CD4-positive, alpha-beta memory T cell (primary cell): ENCODE results near the gene EFNA5. TPM values are rescaled to one million over a fixed set of nuclear protein-coding genes. Genes with fewer than 3 reads are reported as not detected.

Experiments used
- CTCF ChIA-PET: fragments of 350-600 bp; sonication (Branson Sonifier 250); formaldehyde crosslinking; loops from one replicate; lab custom pipeline; 2021; ENCODE audit warnings: inconsistent platforms; ENCODE audit not compliant: partially characterized antibody; lab: Charles Lee
- POLR2A ChIA-PET: fragments of 350-600 bp; sonication (Branson Sonifier 250); formaldehyde crosslinking; loops from one replicate; lab custom pipeline; 2021; ENCODE audit not compliant: partially characterized antibody; lab: Charles Lee
- DNase-seq, 5 donors: peaks; one replicate each; pipeline versions ENCODE4 v3.0.0 to v3.0.0-alpha.2; 2020 to 2022; ENCODE audit warnings: mixed read lengths in 1 of 5
- H3K27ac ChIP-seq: one replicate; pipeline ENCODE4 v1.7.0; 2013; ENCODE audit warnings: low read depth, low read length
- H3K27me3 ChIP-seq: 2 replicates; pipeline ENCODE4 v1.7.0; 2013; ENCODE audit warnings: mild to moderate bottlenecking, low read length, moderate library complexity; ENCODE audit not compliant: insufficient read depth
- H3K36me3 ChIP-seq: 2 replicates; pipeline ENCODE4 v1.7.0; 2013; ENCODE audit warnings: mild to moderate bottlenecking, low read length, moderate library complexity; ENCODE audit not compliant: insufficient read depth
- H3K4me1 ChIP-seq: 2 replicates; pipeline ENCODE4 v1.7.0; 2013; ENCODE audit warnings: mild to moderate bottlenecking, low read length, moderate library complexity; ENCODE audit not compliant: insufficient read depth
- H3K4me3 ChIP-seq, 2 donors: one replicate each; pipeline ENCODE4 v1.7.0; 2013; ENCODE audit warnings: low read length in 2 of 2, mild to moderate bottlenecking in 1 of 2
- H3K9me3 ChIP-seq, 2 donors: one replicate each; pipeline ENCODE4 v1.7.0; 2013; ENCODE audit warnings: low read length in 2 of 2, control low read depth in 1 of 2; ENCODE audit not compliant: control insufficient read depth in 1 of 2
- H3K27ac Mint-ChIP-seq, 7 donors: one replicate each; pipeline ENCODE4 v1.8.0; 2020 to 2021; ENCODE audit warnings: mixed read lengths in 7 of 7, mild to moderate bottlenecking in 6 of 7, inconsistent platforms in 3 of 7, moderate library complexity in 3 of 7
- H3K27me3 Mint-ChIP-seq, 2 donors: one replicate each; pipeline ENCODE4 v1.8.0; 2020 to 2021; ENCODE audit warnings: mixed read lengths in 2 of 2
- H3K36me3 Mint-ChIP-seq, 2 donors: one replicate each; pipeline ENCODE4 v1.8.0; 2020 to 2021; ENCODE audit warnings: mixed read lengths in 2 of 2, inconsistent platforms in 1 of 2, mild to moderate bottlenecking in 1 of 2
- H3K4me1 Mint-ChIP-seq, 4 donors: one replicate each; pipeline ENCODE4 v1.8.0; 2020 to 2021; ENCODE audit warnings: mixed read lengths in 4 of 4, mild to moderate bottlenecking in 1 of 4
- H3K4me3 Mint-ChIP-seq, 8 donors: one replicate each; pipeline ENCODE4 v1.8.0; 2020 to 2021; ENCODE audit warnings: mixed read lengths in 8 of 8, mild to moderate bottlenecking in 7 of 8, moderate library complexity in 6 of 8, inconsistent platforms in 3 of 8
- H3K9me3 Mint-ChIP-seq, 8 donors: one replicate each; pipeline ENCODE4 v1.8.0; 2020 to 2021; ENCODE audit warnings: mixed read lengths in 8 of 8, mild to moderate bottlenecking in 5 of 8, inconsistent platforms in 3 of 8, moderate library complexity in 1 of 8
- intact Hi-C: fragments of 100-400 bp; cut with micrococcal nuclease; formaldehyde crosslinking; loops from one replicate; pipeline ENCODE4 v1.15.1; 2023
- polyA plus RNA-seq, 2 donors: library from polyadenylated mRNA; unstranded; fragments of 300-500 nt; fragmentation: Illumina TruSeq; gene quantifications; one replicate each; pipeline ENCODE4 v1.2.3, GENCODE V29; 2021
- total RNA-seq, 2 experiments: library from RNA; stranded (reverse); gene quantifications; one replicate each; pipeline ENCODE4 v1.2.3, GENCODE V29; 2021

Gene EFNA5
- total and polyA plus RNA-seq, 4 experiments from 2014 or later, result not detected

DNA sequence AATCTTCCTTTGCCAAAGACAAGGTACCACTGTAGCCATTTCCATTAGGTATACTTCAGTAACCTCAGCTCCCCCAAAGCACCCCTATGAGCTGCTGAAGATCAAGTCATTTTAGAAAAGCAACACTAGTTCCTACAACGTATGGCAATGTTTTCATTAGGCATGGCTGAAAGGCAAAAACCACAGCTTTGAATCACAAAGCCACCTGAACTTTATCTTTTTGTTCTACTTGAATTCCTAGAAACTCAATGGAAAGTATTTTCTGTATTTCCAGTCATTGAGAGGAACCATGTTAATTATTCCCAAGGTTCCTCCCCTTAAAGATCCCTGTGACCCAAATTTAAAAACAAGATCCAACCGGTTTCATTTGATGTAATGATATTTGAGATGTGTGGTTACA is 152.1 kb downstream of the EFNA5 start:
- no peaks in the 10 kb centered on the region for H3K9me3 ChIP-seq
- peaks cover 0 to 1% of the 10 kb centered on the region in 2 donors for H3K27me3 Mint-ChIP-seq
- no peak overlapping the region for H3K27ac ChIP-seq
- no peak overlapping the region for H3K4me3 ChIP-seq
- no peaks in the 10 kb centered on the region for H3K27me3 ChIP-seq
- H3K4me1 Mint-ChIP-seq, result peaks cover 0 to 3% (median 0%) of the 10 kb centered on the region in 4 donors
- DNase-seq, result no peak
- intact Hi-C loops, result no loop called here
- H3K27ac Mint-ChIP-seq, result no peak overlapping the region
- H3K9me3 Mint-ChIP-seq, result peaks cover 0 to 1% (median 0%) of the 10 kb centered on the region in 8 donors
- CTCF ChIA-PET, result no interaction called here
- POLR2A ChIA-PET, result no interaction called here
- no peaks in the 10 kb centered on the region for H3K36me3 ChIP-seq
- no peaks in the 10 kb centered on the region for H3K4me1 ChIP-seq
- H3K4me3 Mint-ChIP-seq, result no peak overlapping the region
- no peaks in the 10 kb centered on the region for H3K36me3 Mint-ChIP-seq

DNA sequence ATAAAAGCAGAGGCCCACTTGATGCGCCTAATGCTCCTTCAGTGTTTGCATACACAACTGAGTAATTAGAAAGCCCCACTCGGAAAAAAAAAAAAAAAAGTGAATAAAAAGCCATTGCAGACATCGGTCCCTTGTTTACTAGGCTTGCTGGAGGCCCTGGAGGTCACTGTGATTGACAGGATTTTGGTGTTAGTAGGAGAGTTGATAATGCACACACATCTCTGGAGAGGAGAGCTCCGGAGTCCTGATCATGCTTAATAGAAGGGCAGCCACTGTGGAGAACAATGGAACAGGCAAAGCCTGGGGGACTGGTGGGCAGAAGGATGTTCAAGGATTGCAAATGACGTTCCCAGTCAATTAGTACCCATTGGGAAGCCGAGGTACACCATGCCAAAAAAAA is 152.5 kb downstream of the EFNA5 start:
- POLR2A ChIA-PET, result no interaction called here
- H3K27me3 ChIP-seq, result no peaks in the 10 kb centered on the region
- Mint-ChIP-seq H3K27me3 (peaks cover 0 to 1% of the 10 kb centered on the region in 2 donors), H3K36me3 (no peaks in the 10 kb centered on the region), H3K4me3 (no peak overlapping the region), H3K4me1 (peaks cover 0 to 3% (median 0%) of the 10 kb centered on the region in 4 donors), H3K27ac (no peak overlapping the region), H3K9me3 (peaks cover 0 to 2% (median 0%) of the 10 kb centered on the region in 8 donors)
- H3K4me1 ChIP-seq, result no peaks in the 10 kb centered on the region
- no peaks in the 10 kb centered on the region for H3K9me3 ChIP-seq
- CTCF ChIA-PET, result no interaction called here
- no peak overlapping the region for H3K4me3 ChIP-seq
- H3K36me3 ChIP-seq, result no peaks in the 10 kb centered on the region
- DNase-seq, result no peak
- no peak overlapping the region for H3K27ac ChIP-seq
- intact Hi-C loops, result no loop called here

DNA sequence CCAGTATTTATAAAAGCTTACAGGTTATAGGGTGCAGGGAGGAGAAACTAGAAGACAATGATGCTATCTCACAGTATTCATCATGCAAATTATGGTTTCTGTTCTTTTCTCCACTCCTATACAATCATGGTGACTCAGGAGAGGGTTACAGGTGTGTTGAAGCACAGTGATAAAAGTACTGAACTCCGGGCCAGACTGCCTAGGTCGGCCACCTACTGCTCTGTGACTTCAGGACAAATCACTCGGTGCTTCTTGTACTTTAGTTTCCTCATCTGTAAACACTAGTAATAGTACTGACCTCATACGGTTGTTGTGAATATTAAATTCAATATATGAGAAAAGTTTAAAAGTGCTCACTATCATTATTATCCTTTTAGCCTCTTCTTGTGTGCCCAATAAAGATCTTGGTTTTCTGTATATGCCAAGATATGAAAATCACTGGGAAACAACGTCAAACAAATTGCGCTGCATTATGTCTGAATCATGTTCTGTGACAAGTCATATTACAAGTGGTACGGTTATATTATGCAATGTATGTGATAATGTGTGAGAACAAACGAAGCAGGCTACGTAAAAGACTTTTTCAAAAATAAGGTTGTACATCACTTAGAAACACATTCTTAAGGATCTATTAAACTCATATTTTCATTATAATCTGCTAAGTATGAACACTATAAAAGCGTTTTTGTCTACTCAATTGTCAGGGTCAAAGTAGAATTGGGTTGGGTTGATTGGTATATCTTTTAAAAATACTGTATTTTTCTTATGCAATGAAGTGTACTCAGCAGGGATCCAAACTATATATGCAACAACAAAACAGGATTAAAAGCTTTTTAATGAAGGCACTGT is 153.3 kb downstream of the EFNA5 start:
- H3K27ac ChIP-seq, result no peak overlapping the region
- ChIA-PET CTCF (no interaction called here), POLR2A (no interaction called here)
- H3K9me3 ChIP-seq, result no peaks in the 10 kb centered on the region
- intact Hi-C loops, result no loop called here
- H3K27me3 ChIP-seq, result no peaks in the 10 kb centered on the region
- H3K36me3 ChIP-seq, result no peaks in the 10 kb centered on the region
- DNase-seq, result no peak
- peaks cover 0 to 1% of the 10 kb centered on the region in 2 donors for H3K27me3 Mint-ChIP-seq
- H3K4me3 ChIP-seq, result no peak overlapping the region
- H3K4me1 ChIP-seq, result no peaks in the 10 kb centered on the region
- no peak overlapping the region for H3K27ac Mint-ChIP-seq
- H3K4me3 Mint-ChIP-seq, result no peak overlapping the region
- peaks cover 0 to 3% (median 0%) of the 10 kb centered on the region in 4 donors for H3K4me1 Mint-ChIP-seq
- no peaks in the 10 kb centered on the region for H3K36me3 Mint-ChIP-seq
- peaks cover 0 to 2% (median 0%) of the 10 kb centered on the region in 8 donors for H3K9me3 Mint-ChIP-seq

DNA sequence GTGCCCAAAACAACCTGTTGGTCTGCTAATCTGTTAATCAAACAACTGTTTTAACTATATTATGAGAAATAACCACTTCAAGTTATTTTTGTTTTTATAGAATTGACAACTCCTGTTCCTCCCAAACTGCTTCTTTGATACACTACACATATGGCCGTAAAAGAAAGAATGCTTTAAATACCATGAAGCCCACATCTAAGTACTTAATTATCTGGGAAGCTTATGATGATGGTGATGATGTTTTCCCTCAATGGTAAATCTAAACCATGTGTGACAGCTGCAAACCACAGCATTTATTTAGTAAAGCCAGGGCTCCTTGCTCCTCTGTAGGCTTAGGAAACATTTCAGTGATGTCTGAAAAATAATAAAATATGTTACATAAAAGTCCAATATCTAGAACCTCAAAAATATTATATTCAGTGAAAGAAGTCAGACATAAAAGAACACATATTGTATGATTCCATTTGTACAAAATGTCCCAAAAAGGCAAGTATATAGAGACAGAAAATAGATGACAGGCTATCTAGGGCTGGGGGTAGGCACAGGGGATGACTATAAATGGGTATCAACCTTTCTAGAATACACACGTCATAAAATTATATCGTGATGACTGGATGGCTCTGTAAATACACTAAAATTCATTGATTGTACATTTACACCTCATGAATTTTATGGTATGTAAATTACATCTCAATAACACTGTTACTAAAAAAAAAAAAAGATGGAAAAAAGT is 154.1 kb downstream of the EFNA5 start:
- Histone ChIP-seq H3K9me3 (no peaks in the 10 kb centered on the region), H3K27ac (no peak overlapping the region), H3K36me3 (no peaks in the 10 kb centered on the region), H3K4me1 (no peaks in the 10 kb centered on the region), H3K27me3 (no peaks in the 10 kb centered on the region), H3K4me3 (no peak overlapping the region)
- H3K36me3 Mint-ChIP-seq, result no peaks in the 10 kb centered on the region
- peaks cover 0 to 2% (median 0%) of the 10 kb centered on the region in 8 donors for H3K9me3 Mint-ChIP-seq
- intact Hi-C loops, result no loop called here
- H3K4me1 Mint-ChIP-seq, result peaks cover 0 to 3% (median 0%) of the 10 kb centered on the region in 4 donors
- H3K27me3 Mint-ChIP-seq, result no peaks in the 10 kb centered on the region
- POLR2A ChIA-PET, result no interaction called here
- DNase-seq, result no peak
- CTCF ChIA-PET, result no interaction called here
- no peak overlapping the region for H3K27ac Mint-ChIP-seq
- H3K4me3 Mint-ChIP-seq, result no peak overlapping the region

DNA sequence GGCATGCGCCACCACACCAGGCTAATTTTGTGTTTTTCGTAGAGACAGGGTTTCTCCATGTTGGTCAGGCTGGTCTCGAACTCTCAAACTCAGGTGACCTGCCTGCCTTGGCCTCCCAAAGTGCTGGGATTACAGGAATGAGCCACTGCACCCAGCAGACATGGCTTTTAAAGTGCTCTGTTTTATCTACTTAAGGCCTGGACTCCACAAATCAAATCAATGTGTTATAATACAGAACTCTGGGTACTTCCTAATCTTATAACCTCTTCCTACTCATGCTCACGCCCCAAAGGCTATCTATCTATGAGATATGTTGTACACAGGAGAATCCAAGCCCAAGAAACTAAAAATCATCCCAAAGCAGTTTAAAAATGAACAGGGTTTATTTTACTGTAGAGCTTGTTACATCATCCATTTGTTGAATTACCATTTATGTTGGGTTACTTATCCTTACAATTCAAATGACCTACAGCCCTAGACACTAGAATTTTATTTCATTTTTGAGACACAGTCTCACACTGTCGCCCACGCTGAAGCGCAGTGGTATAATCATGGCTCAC is 155.1 kb downstream of the EFNA5 start:
- Mint-ChIP-seq H3K4me3 (no peak overlapping the region), H3K4me1 (peaks cover 0 to 3% (median 0%) of the 10 kb centered on the region in 4 donors), H3K27me3 (no peaks in the 10 kb centered on the region), H3K27ac (no peak overlapping the region), H3K36me3 (no peaks in the 10 kb centered on the region), H3K9me3 (peaks cover 0 to 2% (median 0%) of the 10 kb centered on the region in 8 donors)
- Histone ChIP-seq H3K4me1 (no peaks in the 10 kb centered on the region), H3K27ac (no peak overlapping the region), H3K4me3 (no peak overlapping the region), H3K9me3 (no peaks in the 10 kb centered on the region), H3K27me3 (no peaks in the 10 kb centered on the region), H3K36me3 (no peaks in the 10 kb centered on the region)
- POLR2A ChIA-PET, result no interaction called here
- intact Hi-C loops, result no loop called here
- DNase-seq, result no peak
- CTCF ChIA-PET, result no interaction called here

DNA sequence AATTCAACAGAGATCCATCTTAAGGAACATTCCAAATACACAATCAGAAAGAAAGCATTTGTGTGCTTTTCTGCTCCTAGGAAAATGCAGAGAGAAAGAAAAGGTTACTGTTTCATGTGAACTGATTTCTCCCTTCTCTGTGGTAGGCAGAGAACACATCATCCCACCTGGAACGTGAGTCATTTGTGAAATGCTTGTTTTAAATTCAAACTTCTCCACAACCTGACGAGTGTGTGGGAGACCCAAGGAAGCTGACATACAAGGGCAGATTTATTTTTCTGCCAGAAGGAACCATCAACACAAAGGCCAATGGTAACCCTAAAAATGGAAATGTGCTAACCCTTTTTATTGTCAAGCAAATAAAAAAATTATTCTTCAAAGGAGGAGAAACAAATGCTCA is 156.4 kb downstream of the EFNA5 start:
- Mint-ChIP-seq H3K27me3 (peaks cover 0 to 2% of the 10 kb centered on the region in 2 donors), H3K27ac (no peak overlapping the region), H3K4me1 (peaks cover 0 to 1% (median 0%) of the 10 kb centered on the region in 4 donors), H3K9me3 (peaks cover 0 to 2% (median 0%) of the 10 kb centered on the region in 8 donors), H3K36me3 (no peaks in the 10 kb centered on the region), H3K4me3 (no peak overlapping the region)
- no peak for DNase-seq
- intact Hi-C loops, result no loop called here
- H3K9me3 ChIP-seq, result no peaks in the 10 kb centered on the region
- CTCF ChIA-PET, result no interaction called here
- no peak overlapping the region for H3K27ac ChIP-seq
- no peaks in the 10 kb centered on the region for H3K4me1 ChIP-seq
- no peaks in the 10 kb centered on the region for H3K27me3 ChIP-seq
- no peak overlapping the region for H3K4me3 ChIP-seq
- POLR2A ChIA-PET, result no interaction called here
- no peaks in the 10 kb centered on the region for H3K36me3 ChIP-seq
